Measurements from ENCODE around the gene VEGFC.

Gene VEGFC

DNA sequence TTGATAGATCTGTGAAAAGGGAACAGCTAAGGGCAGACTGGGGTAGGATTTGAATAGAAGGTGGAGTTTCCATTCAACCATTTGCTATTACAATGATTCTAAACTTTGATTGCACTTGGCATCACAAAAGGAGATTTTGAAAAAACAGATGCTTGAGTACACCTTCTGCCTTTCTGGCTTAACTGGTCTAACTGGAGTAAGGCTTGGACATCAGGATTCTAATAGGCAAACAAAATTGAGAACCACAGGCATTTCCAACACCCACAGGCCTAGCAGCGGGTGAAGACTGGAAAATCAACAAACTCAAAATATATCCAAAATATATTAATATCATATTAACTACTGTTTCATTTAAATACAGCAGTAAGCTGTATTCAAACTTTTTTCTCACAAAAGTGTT lies 1.9 kb upstream of the VEGFC start:
- FAIRE-seq: no peak
- DNase-seq (ENCODE audit: insufficient read length): no peak
- no peak for TF ChIP-seq POLR2A (IDR thresholded peaks at IDR 0.05; ENCODE audit: low read depth, low read length)
- TF ChIP-seq TAF1 (IDR thresholded peaks at IDR 0.05; ENCODE audit: borderline replicate concordance, low read depth, low read length): no peak
- no peak for TF ChIP-seq POLR2AphosphoS5 (IDR thresholded peaks at IDR 0.05; ENCODE audit: low read depth, low read length)

DNA sequence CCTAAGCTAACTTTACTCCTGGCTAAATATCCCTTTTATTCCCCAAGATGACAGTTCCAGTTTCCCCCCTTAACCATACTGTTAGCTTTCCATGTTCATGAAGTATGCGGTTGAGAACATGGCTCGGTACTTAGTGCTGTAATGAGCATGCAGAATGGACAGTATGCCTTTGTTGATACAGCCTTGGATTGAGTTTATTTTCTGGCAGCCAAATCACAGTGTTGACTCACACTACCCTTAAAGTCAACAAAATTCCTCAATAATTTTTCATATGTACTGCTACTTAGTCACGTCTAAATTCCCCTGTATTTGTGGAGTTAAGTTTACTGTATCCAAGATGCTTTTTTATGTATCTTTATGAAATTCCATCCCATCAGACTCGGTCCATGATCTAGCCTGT lies 1.4 kb upstream of the VEGFC start:
- no peak for DNase-seq (ENCODE audit: insufficient read length)
- no peak for TF ChIP-seq TAF1 (IDR thresholded peaks at IDR 0.05; ENCODE audit: borderline replicate concordance, low read depth, low read length)
- no peak for TF ChIP-seq POLR2AphosphoS5 (IDR thresholded peaks at IDR 0.05; ENCODE audit: low read depth, low read length)
- TF ChIP-seq POLR2A (IDR thresholded peaks at IDR 0.05; ENCODE audit: low read depth, low read length): no peak
- no peak for FAIRE-seq

DNA sequence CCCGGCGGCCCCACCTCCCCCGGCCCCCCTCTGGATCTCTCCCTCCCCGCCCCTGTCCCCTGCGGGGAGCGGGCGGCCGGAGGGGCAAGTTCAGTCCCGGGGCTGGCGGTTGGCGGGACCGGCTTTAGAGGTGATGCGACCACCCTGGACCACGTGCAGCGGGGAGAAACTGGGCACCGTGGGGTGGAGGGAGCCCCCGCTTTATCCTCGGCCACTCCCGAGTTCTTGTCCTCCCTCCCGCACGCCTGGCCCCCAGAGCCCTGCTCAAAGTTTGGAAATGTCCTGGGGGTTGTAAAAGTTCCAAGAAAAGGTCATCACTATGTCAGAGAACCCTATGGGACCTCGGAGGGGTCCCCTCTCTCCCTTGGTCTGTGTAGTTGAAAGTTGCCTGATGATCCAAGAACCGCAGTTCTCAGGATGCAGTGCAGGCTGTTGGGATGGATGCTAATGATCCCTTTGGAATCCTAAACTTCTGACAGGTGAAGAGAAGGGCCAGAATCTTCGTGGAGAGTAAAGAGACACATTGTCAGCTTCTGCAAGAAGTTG lies 411 bp upstream of the VEGFC start:
- DNase-seq (ENCODE audit: insufficient read length) (no peak), FAIRE-seq (no peak)
- TF ChIP-seq POLR2A (IDR thresholded peaks at IDR 0.05; ENCODE audit: low read depth, low read length): no peak
- no peak for TF ChIP-seq POLR2AphosphoS5 (IDR thresholded peaks at IDR 0.05; ENCODE audit: low read depth, low read length)
- no peak for TF ChIP-seq TAF1 (IDR thresholded peaks at IDR 0.05; ENCODE audit: borderline replicate concordance, low read depth, low read length)

DNA sequence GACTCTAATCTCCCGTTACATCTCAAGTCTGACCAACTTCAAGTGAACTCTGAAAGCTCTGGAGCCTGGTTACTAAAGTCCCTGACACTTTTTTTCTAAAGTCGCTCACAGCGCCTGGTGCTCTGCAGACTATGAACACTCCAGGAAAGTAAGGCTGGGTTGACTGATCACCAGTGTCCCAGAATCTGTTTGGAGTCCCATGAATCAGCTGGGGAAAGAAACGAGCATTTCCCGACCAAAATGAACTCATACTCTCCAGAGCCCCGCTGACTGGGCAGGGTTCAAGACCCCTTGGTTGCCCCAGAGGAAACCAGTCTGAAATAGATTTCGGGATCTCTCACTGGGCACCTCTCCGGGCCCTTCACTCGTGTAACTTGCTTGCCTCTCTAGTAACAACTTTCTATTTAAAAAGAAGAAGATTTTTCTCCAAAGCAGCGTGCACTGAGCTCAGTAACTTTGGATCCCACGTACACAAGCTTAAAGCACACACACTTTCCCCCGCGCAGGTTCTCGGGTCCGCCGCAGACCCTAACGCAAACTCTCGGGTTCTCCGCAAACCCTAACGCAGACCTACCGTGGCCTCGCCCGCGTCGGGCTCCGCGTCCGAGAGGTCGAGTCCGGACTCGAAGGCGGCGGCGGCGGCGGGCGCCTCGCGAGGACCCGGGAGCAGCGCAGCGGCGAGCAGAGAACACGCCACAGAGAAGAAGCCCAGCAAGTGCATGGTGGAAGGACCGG lies 964 bp downstream of the VEGFC start:
- no peak for TF ChIP-seq TAF1 (IDR thresholded peaks at IDR 0.05; ENCODE audit: borderline replicate concordance, low read depth, low read length)
- no peak for TF ChIP-seq POLR2A (IDR thresholded peaks at IDR 0.05; ENCODE audit: low read depth, low read length)
- no peak for TF ChIP-seq POLR2AphosphoS5 (IDR thresholded peaks at IDR 0.05; ENCODE audit: low read depth, low read length)
- no peak for FAIRE-seq
- DNase-seq (ENCODE audit: insufficient read length): no peak

DNA sequence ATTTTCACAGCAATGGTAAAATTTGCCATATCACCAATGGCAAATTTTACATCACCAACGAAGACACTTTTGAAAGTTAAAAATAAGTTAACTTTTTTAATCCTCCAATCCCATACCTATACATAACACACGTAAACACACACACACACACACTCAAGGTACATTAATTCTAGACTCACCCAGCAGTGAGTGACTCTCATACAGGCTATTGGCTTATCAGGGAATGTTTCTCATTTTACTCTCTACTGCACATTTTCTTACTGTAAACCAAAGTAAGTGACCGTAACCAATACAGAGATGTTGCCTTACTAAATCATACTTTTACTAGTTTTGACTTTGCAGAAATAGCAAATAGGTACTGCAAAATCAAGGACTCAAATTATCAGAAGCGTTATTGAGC lies 2.3 kb downstream of the VEGFC start:
- FAIRE-seq (no peak), DNase-seq (ENCODE audit: insufficient read length) (no peak)
- no peak for TF ChIP-seq POLR2AphosphoS5 (IDR thresholded peaks at IDR 0.05; ENCODE audit: low read depth, low read length)
- TF ChIP-seq POLR2A (IDR thresholded peaks at IDR 0.05; ENCODE audit: low read depth, low read length): no peak
- no peak for TF ChIP-seq TAF1 (IDR thresholded peaks at IDR 0.05; ENCODE audit: borderline replicate concordance, low read depth, low read length)

DNA sequence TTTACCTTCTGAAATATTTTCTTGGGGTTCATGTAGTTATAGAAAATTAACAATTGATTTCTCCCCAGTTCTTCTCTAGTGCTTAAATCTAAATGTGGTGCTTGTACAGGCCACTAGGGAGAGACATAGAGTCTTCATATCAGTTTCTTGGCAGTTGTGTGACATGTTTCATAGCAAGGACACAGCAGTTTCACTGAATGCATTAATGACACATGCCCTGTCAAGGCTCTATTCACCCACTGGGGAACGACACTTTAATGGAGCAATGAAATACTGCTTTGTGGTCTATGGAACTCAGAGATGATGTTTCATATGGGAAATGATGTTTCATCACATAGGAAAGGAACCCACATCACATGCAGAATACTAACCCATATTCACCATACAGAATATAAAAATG lies 2.8 kb downstream of the VEGFC start:
- no peak for TF ChIP-seq POLR2A (IDR thresholded peaks at IDR 0.05; ENCODE audit: low read depth, low read length)

DNA sequence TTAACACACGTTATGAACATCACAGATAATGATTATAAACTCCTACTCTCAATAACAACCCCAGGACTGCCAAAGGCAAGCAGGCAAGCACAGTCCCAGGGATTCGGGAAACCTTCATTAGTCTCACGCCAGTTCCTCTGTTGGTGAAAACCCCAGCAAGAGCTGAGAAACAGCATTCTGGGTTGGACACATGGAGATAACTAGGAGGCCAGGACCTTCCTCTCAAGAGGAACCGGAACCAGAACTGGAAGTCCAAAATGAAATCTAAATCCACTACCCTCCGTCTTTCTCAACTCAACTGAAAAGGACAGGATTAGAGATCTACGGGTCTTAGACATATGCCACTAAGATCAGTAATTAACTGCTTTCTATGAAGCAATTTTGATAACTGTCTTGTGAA lies 3.8 kb downstream of the VEGFC start:
- no peak for DNase-seq (ENCODE audit: insufficient read length)
- no peak for TF ChIP-seq POLR2A (IDR thresholded peaks at IDR 0.05; ENCODE audit: low read depth, low read length)
- TF ChIP-seq TAF1 (IDR thresholded peaks at IDR 0.05; ENCODE audit: borderline replicate concordance, low read depth, low read length): no peak
- TF ChIP-seq POLR2AphosphoS5 (IDR thresholded peaks at IDR 0.05; ENCODE audit: low read depth, low read length): no peak
- no peak for FAIRE-seq

More for the DNA sequence above, 2.8 kb downstream of the VEGFC start:
- DNase-seq (ENCODE audit: insufficient read length): no peak
- FAIRE-seq: no peak

DNA sequence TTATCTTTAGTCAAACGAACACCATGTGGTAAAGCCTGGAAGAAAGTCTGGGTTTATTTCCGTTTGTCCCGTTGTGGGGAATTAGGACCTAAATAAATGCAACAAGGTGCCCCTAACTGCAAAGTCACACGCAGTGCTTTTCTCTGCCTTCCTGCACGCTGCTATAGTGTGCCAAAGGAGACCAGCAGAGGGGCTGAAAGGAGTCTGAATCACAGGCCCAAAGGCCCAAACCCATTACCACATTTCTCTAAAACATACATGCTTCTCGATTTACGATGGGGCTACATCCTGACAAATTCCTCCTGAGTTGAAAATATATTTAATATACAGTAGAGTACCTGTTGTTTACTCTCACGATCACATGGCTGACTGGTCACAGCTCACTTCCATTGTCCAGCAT lies 4.5 kb downstream of the VEGFC start:
- DNase-seq (ENCODE audit: insufficient read length): no peak
- no peak for TF ChIP-seq POLR2A (IDR thresholded peaks at IDR 0.05; ENCODE audit: low read depth, low read length)
- no peak for TF ChIP-seq POLR2AphosphoS5 (IDR thresholded peaks at IDR 0.05; ENCODE audit: low read depth, low read length)
- TF ChIP-seq TAF1 (IDR thresholded peaks at IDR 0.05; ENCODE audit: borderline replicate concordance, low read depth, low read length): no peak
- no peak for FAIRE-seq

DNA sequence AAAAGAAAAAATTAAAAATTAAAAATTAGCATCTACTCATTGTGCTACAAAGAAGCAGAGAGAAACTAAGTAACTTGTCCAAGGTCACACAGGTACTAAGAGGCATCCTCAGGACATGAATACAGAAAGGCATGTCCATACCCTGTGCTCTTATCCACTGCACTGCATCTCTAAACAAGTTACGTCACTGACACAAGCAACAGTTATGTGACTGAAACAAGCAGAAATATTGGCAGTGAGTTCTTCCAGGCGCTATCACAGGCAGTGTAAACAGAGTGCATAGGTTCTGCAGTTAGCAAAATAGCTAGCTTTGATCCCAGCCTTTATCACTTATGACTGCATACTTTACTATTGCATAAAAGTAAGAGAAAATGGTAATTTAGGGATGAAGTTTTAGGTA lies 7.9 kb downstream of the VEGFC start:
- TF ChIP-seq TAF1 (IDR thresholded peaks at IDR 0.05; ENCODE audit: borderline replicate concordance, low read depth, low read length) (no peak), POLR2AphosphoS5 (IDR thresholded peaks at IDR 0.05; ENCODE audit: low read depth, low read length) (no peak), POLR2A (IDR thresholded peaks at IDR 0.05; ENCODE audit: low read depth, low read length) (no peak)
- DNase-seq (ENCODE audit: insufficient read length): no peak
- no peak for FAIRE-seq

DNA sequence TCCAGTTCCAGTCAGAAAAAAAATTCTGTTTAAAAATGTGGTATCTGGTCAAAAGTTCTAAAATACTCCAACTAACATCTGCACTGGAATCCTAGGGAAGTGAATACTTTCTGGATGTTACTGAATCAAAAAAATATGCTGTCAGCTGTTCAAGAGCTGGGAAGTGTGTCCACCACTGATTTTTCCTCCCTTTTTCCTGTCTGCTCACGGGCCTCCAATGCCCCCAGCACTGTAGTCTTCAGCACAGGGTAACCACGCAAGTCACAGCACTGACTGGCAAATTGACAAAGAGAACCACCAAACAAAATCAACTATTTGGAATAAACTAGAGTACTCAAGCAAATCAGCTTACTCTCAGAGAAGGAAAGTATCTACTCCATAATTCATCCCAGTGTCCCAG lies 9.9 kb downstream of the VEGFC start:
- DNase-seq (ENCODE audit: insufficient read length) (no peak), FAIRE-seq (no peak)
- TF ChIP-seq POLR2AphosphoS5 (IDR thresholded peaks at IDR 0.05; ENCODE audit: low read depth, low read length): no peak
- TF ChIP-seq TAF1 (IDR thresholded peaks at IDR 0.05; ENCODE audit: borderline replicate concordance, low read depth, low read length): no peak
- no peak for TF ChIP-seq POLR2A (IDR thresholded peaks at IDR 0.05; ENCODE audit: low read depth, low read length)

DNA sequence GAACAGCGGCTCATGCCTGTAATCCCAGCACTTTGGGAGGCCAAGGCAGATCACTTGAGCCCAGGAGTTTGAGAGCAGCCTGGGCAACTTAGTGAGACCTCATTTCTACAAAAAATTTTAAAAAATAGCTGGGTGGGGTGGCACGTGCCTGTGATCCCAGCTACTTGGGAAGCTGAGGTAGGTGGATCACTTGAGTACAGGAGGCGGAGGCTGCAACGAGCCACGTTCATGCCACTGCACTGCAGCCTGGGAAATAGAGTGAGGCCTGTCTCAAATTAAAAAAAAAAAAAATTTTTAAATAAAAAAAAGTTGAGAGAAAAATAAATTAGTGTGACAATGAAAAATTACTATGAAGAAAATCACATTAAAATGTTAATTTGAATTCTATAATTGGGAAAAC lies 10.5 kb downstream of the VEGFC start:
- no peak for FAIRE-seq
- DNase-seq (ENCODE audit: insufficient read length): no peak
- TF ChIP-seq POLR2AphosphoS5 (IDR thresholded peaks at IDR 0.05; ENCODE audit: low read depth, low read length) (no peak), POLR2A (IDR thresholded peaks at IDR 0.05; ENCODE audit: low read depth, low read length) (no peak), TAF1 (IDR thresholded peaks at IDR 0.05; ENCODE audit: borderline replicate concordance, low read depth, low read length) (no peak)

DNA sequence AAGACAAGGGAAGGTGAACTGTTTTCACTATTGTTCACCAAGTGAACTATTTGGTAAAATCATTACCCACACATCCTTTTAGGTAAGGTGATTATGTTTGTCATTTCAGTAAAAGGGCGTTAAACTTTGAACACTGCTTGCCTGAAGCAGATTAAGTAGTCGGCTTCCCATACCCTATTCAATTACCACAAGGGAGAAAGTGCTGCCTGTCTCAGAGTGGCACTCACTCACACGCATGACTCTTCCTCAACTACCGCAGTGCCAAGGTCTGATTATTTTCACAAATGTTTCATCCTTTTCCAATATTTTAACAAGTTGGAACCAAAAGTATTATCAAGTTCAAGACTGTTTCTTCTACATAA lies 11.0 kb downstream of the VEGFC start:
- DNase-seq (ENCODE audit: insufficient read length): no peak
- TF ChIP-seq POLR2AphosphoS5 (IDR thresholded peaks at IDR 0.05; ENCODE audit: low read depth, low read length): no peak
- no peak for TF ChIP-seq TAF1 (IDR thresholded peaks at IDR 0.05; ENCODE audit: borderline replicate concordance, low read depth, low read length)
- no peak for TF ChIP-seq POLR2A (IDR thresholded peaks at IDR 0.05; ENCODE audit: low read depth, low read length)
- no peak for FAIRE-seq
